Measurements from ENCODE around the gene GATA1. TPM values are rescaled to one million over a fixed set of nuclear protein-coding genes. Genes with fewer than 3 reads are reported as not detected.

GATA1 gene
- total RNA-seq, 1 experiment from 2014 or later: 0.34 TPM

- Histone ChIP-seq H3K4me1 (ENCODE audit: control insufficient read depth in 1 of 2, insufficient read depth in 2 of 2, low read length in 2 of 2) (peaks cover 9 to 18% of the 10 kb centered on the region in 2 experiments; a peak in 3 of 4 replicates), H3K27ac (ENCODE audit: low read depth, low read length) (peak overlapping the region; percentile 76), H3K79me2 (ENCODE audit: insufficient read depth, low read length) (peaks cover 2% of the 10 kb centered on the region; the same call in 1 of the 2 replicates), H3K27me3 (ENCODE audit: insufficient read depth, low read length) (no peaks in the 10 kb centered on the region), H4K20me1 (ENCODE audit: insufficient read depth) (no peaks in the 10 kb centered on the region), H3K4me3 (replicated peaks in 1 of 2; ENCODE audit: low read depth in 1 of 2, low read length in 2 of 2) (peak overlapping the region; percentile 72 to 73), H2AFZ (ENCODE audit: low read depth, low read length, poor library complexity, severe bottlenecking) (no peak overlapping the region), H3K9me3 (ENCODE audit: control insufficient read depth in 1 of 2, insufficient read depth in 1 of 2, low read depth in 1 of 2, low read length in 2 of 2) (no peaks in the 10 kb centered on the region), H3K9me2 (ENCODE audit: insufficient read depth) (no peaks in the 10 kb centered on the region), H3K9ac (ENCODE audit: low read length) (peak overlapping the region; percentile 78), H3K4me2 (ENCODE audit: low read length) (peak overlapping the region; percentile 84), H3K36me3 (ENCODE audit: control insufficient read depth in 1 of 2, insufficient read depth in 2 of 2, low read length in 2 of 2) (no peaks in the 10 kb centered on the region; a peak in 2 of 4 replicates)
- TF ChIP-seq EZH2phosphoT487 (IDR thresholded peaks at IDR 0.05; ENCODE audit: borderline replicate concordance) (no peak), ZFX (IDR thresholded peaks at IDR 0.05) (no peak), SP1 (IDR thresholded peaks at IDR 0.05; ENCODE audit: low read depth) (no peak), ZNF274 (IDR thresholded peaks at IDR 0.05; ENCODE audit: low read depth, low read length) (no peak), CTCF (IDR thresholded peaks at IDR 0.05 in 2 of 3, conservative IDR thresholded peaks at IDR 0.05 in 1 of 3; ENCODE audit: borderline replicate concordance in 1 of 3, insufficient read depth in 1 of 3, low read depth in 2 of 3, low read length in 2 of 3) (no peak), REST (IDR thresholded peaks at IDR 0.05; ENCODE audit: low read depth) (no peak), SIN3A (IDR thresholded peaks at IDR 0.05; ENCODE audit: low read depth) (no peak), TCF7L2 (IDR thresholded peaks at IDR 0.05; ENCODE audit: borderline replicate concordance, extremely low read depth, insufficient read depth, insufficient read length) (no peak), SRF (IDR thresholded peaks at IDR 0.05; ENCODE audit: low read depth) (no peak), FOSL1 (IDR thresholded peaks at IDR 0.05; ENCODE audit: low read depth) (no peak), ATF3 (IDR thresholded peaks at IDR 0.05) (no peak), ELF1 (IDR thresholded peaks at IDR 0.05; ENCODE audit: borderline replicate concordance, low read depth) (no peak), ZBTB33 (IDR thresholded peaks at IDR 0.05; ENCODE audit: extremely low read depth, insufficient replicate concordance, low read length) (no peak), EGR1 (IDR thresholded peaks at IDR 0.05; ENCODE audit: low read depth) (no peak)
- intact Hi-C loops (cut with micrococcal nuclease): loop anchor here (10.0 kb wide), 1 partner anchor 94 kb away; the partner anchor contains the start of genes PQBP1 and TIMM17B
- TSS peak; percentile 93 for BruUV-seq (replicated peaks)
- ChIA-PET CTCF (no interaction called here), POLR2A (interaction anchor here (1.0 to 2.2 kb wide), 3 partner anchors 63 to 202 kb away, joined by 3 to 7 read pairs (median 6); partner anchors contain the start of genes GRIPAP1, PQBP1 and TIMM17B), RAD21 (ENCODE audit: low non-redundant PET in 1 of 2, low total read pairs in 2 of 2, uncharacterized antibody in 2 of 2, unreplicated experiment in 2 of 2) (no interaction called here)
- DNase-seq (ENCODE audit: low read depth, low spot score) (no peak), ATAC-seq (no peak)
Observed at GRCh38 chrX:48800574-48801279, 14.3 kb downstream of the GATA1 start.
